ENCODE measurements around the gene ANKS1A. TPM values are rescaled to one million over a fixed set of nuclear protein-coding genes. Genes with fewer than 3 reads are reported as not detected.
"Not testable (repeated sequence)": the region's sequence is repeated elsewhere in the genome, so short reads cannot be mapped to it uniquely, and the experiment has no call there.

Gene ANKS1A
- polyA plus RNA-seq, 3 donors, result 5.4 to 12.7 (median 9.6) TPM

GRCh38 chr6:34876472-34876871 is 12.6 kb upstream of the ANKS1A start:
- WGBS, 3 donors, result 89 to 94% (median 92%) methylated on average over 3 of the region's 3 CpGs
- no peak overlapping the region for H3K27ac ChIP-seq (ENCODE audit: low read depth, low read length)

GRCh38 chr6:34877259-34877658 is 11.8 kb upstream of the ANKS1A start:
- H3K27ac ChIP-seq (ENCODE audit: low read depth, low read length), result no peak overlapping the region
- WGBS, 3 donors, result 84 to 88% (median 85%) methylated on average over 1 of the region's 1 CpG

- 85 to 95% (median 93%) methylated on average over 5 of the region's 5 CpGs for WGBS, 3 donors
Measured at GRCh38 chr6:34877869-34878485, 11.1 kb upstream of the ANKS1A start.

GRCh38 chr6:34884073-34884472 is 5.0 kb upstream of the ANKS1A start:
- WGBS, 3 donors, result 98 to 100% (median 100%) methylated on average over 1 of the region's 1 CpG
- not testable (repeated sequence) for H3K27ac ChIP-seq (ENCODE audit: low read depth, low read length)

More at GRCh38 chr6:34877869-34878485, 11.1 kb upstream of the ANKS1A start:
- no peak overlapping the region for H3K27ac ChIP-seq (ENCODE audit: low read depth, low read length)

- WGBS, 3 donors, result 92 to 95% (median 93%) methylated on average over 2 of the region's 2 CpGs
- H3K27ac ChIP-seq (ENCODE audit: low read depth, low read length), result no peak overlapping the region
Measured at GRCh38 chr6:34884996-34885395, 4.1 kb upstream of the ANKS1A start.

- not testable (repeated sequence) for H3K27ac ChIP-seq (ENCODE audit: low read depth, low read length)
- 92 to 94% (median 94%) methylated on average over 15 of the region's 15 CpGs for WGBS, 3 donors
Measured at GRCh38 chr6:34885837-34886236, 3.2 kb upstream of the ANKS1A start.

- WGBS, 3 donors, result 0% methylated on average over 43 of the region's 43 CpGs
Measured at GRCh38 chr6:34887753-34888513, 1.1 kb upstream of the ANKS1A start, which contains the start of gene TAF11. Gene TAF11, minus strand, starts transcription at chr6:34888042. Its CDS starts 85 bp downstream, at chr6:34887957.

GRCh38 chr6:34888514-34888856 is 570 bp upstream of the ANKS1A start:
- WGBS, 3 donors, result 0% methylated on average over 5 of the region's 5 CpGs
- H3K27ac ChIP-seq (ENCODE audit: low read depth, low read length), result no peak overlapping the region

More at GRCh38 chr6:34887753-34888513, 1.1 kb upstream of the ANKS1A start, which contains the start of gene TAF11:
- H3K27ac ChIP-seq (ENCODE audit: low read depth, low read length), result no peak within 1 kb of the TSS

- H3K27ac ChIP-seq (ENCODE audit: low read depth, low read length), result no peak overlapping the region
- WGBS, 3 donors, result 31 to 47% (median 32%) methylated on average over 7 of the region's 7 CpGs
Measured at GRCh38 chr6:34890533-34890925, 1.5 kb downstream of the ANKS1A start.

- WGBS, 3 donors, result 78 to 94% (median 94%) methylated on average over 2 of the region's 2 CpGs
- H3K27ac ChIP-seq (ENCODE audit: low read depth, low read length), result no peak overlapping the region
Measured at GRCh38 chr6:34891296-34891695, 2.2 kb downstream of the ANKS1A start.

- H3K27ac ChIP-seq (ENCODE audit: low read depth, low read length), result no peak overlapping the region
- WGBS, 3 donors, result 68 to 88% (median 77%) methylated on average over 1 of the region's 1 CpG
Measured at GRCh38 chr6:34894693-34895092, 5.6 kb downstream of the ANKS1A start.

GRCh38 chr6:34897130-34897529 is 8.1 kb downstream of the ANKS1A start:
- no peak overlapping the region for H3K27ac ChIP-seq (ENCODE audit: low read depth, low read length)
- 45 to 88% (median 52%) methylated on average over 1 of the region's 1 CpG for WGBS, 3 donors

- 91 to 100% (median 97%) methylated on average over 1 of the region's 1 CpG for WGBS, 3 donors
- no peak overlapping the region for H3K27ac ChIP-seq (ENCODE audit: low read depth, low read length)
Measured at GRCh38 chr6:34897716-34898115, 8.7 kb downstream of the ANKS1A start.

- 100% methylated on average over 1 of the region's 1 CpG for WGBS, 3 donors
- H3K27ac ChIP-seq (ENCODE audit: low read depth, low read length), result not testable (repeated sequence)
Measured at GRCh38 chr6:34899748-34900147, 10.7 kb downstream of the ANKS1A start.

GRCh38 chr6:34900321-34901031 is 11.4 kb downstream of the ANKS1A start:
- WGBS, 3 donors, result 62 to 84% (median 82%) methylated on average over 4 of the region's 4 CpGs
- H3K27ac ChIP-seq (ENCODE audit: low read depth, low read length), result no peak overlapping the region

GRCh38 chr6:34901930-34902329 is 12.9 kb downstream of the ANKS1A start:
- 85 to 96% (median 96%) methylated on average over 5 of the region's 5 CpGs for WGBS, 3 donors
- H3K27ac ChIP-seq (ENCODE audit: low read depth, low read length), result no peak overlapping the region

GRCh38 chr6:34904990-34905613 is 16.0 kb downstream of the ANKS1A start:
- no peak overlapping the region for H3K27ac ChIP-seq (ENCODE audit: low read depth, low read length)
- WGBS, 3 donors, result 79 to 86% (median 80%) methylated on average over 5 of the region's 5 CpGs

GRCh38 chr6:34906826-34907225 is 17.8 kb downstream of the ANKS1A start:
- H3K27ac ChIP-seq (ENCODE audit: low read depth, low read length), result no peak overlapping the region
- WGBS, 3 donors, result 93 to 98% (median 94%) methylated on average over 2 of the region's 2 CpGs

- H3K27ac ChIP-seq (ENCODE audit: low read depth, low read length), result no peak overlapping the region
- 88 to 99% (median 97%) methylated on average over 3 of the region's 3 CpGs for WGBS, 3 donors
Measured at GRCh38 chr6:34908194-34908593, 19.1 kb downstream of the ANKS1A start.
